ENCODE data around the gene SUFU. TPM values are rescaled to one million over a fixed set of nuclear protein-coding genes. Genes with fewer than 3 reads are reported as not detected.

The SUFU gene
- total RNA-seq, 1 donor from 2014 or later = 2.9 TPM

DNA sequence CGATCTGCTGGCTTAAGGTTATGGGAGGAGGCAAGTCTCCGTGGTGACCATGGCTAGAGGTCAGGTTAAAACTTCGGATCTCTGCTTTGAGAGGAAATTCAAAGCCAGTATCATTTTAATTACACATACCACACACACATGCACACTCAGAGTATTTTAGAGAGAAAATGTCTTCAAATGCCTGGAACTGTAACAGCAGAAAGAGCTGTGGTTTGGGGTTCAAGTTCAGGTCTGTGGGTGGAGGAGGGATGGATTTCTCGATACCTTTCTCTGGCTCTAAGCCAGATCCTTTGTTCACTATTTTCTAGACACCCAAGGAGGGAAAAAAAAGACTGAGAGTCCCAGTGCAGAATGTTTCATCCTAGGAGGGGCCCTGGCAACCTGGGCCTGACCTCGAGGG lies 177.9 kb downstream of the SUFU start:
- FAIRE-seq = no peak
- DNase-seq (ENCODE audit: low spot score in 2 of 2) = no peak

DNA sequence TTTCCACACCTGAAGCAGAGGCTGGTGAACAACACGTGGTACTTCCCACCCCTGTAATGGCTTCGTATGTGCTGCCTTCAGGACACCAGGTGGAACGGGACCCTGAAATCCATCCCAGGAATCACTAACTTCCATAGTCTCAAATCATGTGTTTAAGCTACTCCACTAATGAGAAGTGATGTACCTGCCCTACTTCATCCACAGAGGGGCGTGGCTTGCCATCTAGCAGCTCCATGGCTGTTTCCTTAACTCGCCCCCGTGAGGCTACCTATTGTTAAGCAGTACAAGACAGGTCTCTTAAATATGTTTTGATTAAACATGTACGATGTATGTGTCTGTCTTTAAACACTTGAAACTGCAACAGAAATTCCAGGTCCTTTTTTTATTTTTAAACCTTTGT lies 178.6 kb downstream of the SUFU start:
- FAIRE-seq = no peak
- DNase-seq (ENCODE audit: low spot score in 2 of 2) = no peak

DNA sequence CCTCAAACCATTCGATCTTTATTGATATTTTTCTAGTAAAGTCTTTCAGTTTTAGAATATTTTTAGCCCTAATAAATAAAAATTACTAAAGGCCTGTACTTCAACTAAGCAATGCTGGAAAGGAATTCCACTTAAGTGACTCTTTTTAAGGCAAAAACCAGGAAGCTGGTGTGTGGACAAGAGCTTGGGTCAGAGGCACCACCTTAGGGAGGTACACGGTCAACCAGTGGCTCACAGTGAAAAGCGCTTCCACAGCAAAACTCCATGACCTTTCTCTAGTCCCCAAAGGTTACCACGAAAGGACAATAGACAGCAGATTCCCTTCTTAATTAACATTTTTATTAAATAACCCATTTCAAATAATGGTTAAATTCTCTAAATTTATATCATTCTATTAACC lies 179.2 kb downstream of the SUFU start:
- FAIRE-seq (no peak), DNase-seq (ENCODE audit: low spot score in 2 of 2) (no peak)

Small RNA genes lying within 50 kb of the gene (small RNA-seq; reads per million reads assigned to genes)
- not detected for gene RNU6-43P

Other genes starting within 250 kb of the SUFU start
- gene NFKB2, start 108.3 kb upstream of the SUFU start, total RNA-seq = 0.41 TPM
- 98.2 TPM for gene PSD, start 85.2 kb upstream of the SUFU start, total RNA-seq
- gene FBXL15, start 83.1 kb upstream of the SUFU start, total RNA-seq = 13.5 TPM
- 53.0 TPM for gene CUEDC2, start 71.4 kb upstream of the SUFU start, total RNA-seq
- 0.82 TPM for gene C10orf95, start 52.4 kb upstream of the SUFU start, total RNA-seq
- gene ACTR1A, start 1.3 kb upstream of the SUFU start, total RNA-seq = 238 TPM
- 30.2 TPM for gene TRIM8, start 140.5 kb downstream of the SUFU start, total RNA-seq
- gene ARL3, start 210.4 kb downstream of the SUFU start, total RNA-seq = 32.2 TPM
- gene SFXN2, start 210.7 kb downstream of the SUFU start, total RNA-seq = 4.1 TPM
- 15.5 TPM for gene WBP1L, start 240.0 kb downstream of the SUFU start, total RNA-seq